Kidney (tissue), 14 donors: Measurements from ENCODE around the gene AZU1. TPM values are rescaled to one million over a fixed set of nuclear protein-coding genes. Genes with fewer than 3 reads are reported as not detected.
A peak's percentile ranks its signal among the peaks of the same experiment; 100 is the strongest.

Experiments
- DNase-seq, 5 donors: peaks; one replicate each; pipeline ENCODE4 v3.0.0-alpha.2; 2013 to 2020
- FAIRE-seq: peaks from 2 replicates; lab custom pipeline; 2012; peaks lifted over from hg19 to GRCh38; lab: Jason Lieb, UNC
- H3K27ac ChIP-seq, 2 donors: one replicate each; pipeline ENCODE4 v1.7.0; 2013; ENCODE audit warnings: low read depth in 2 of 2, low read length in 2 of 2, inconsistent platforms in 1 of 2
- H3K27me3 ChIP-seq: one replicate; pipeline ENCODE4 v1.7.1; 2013; ENCODE audit warnings: low read length, inconsistent platforms; ENCODE audit not compliant: control insufficient read depth, insufficient read depth
- H3K36me3 ChIP-seq, 3 donors: one replicate each; pipeline versions ENCODE4 v1.7.0 to v1.7.1; 2013; ENCODE audit warnings: low read length in 3 of 3, control low read depth in 1 of 3, inconsistent platforms in 1 of 3; ENCODE audit not compliant: insufficient read depth in 3 of 3, control insufficient read depth in 2 of 3
- H3K4me1 ChIP-seq, 3 donors: one replicate each; pipeline versions ENCODE4 v1.7.0 to v1.7.1; 2013; ENCODE audit warnings: low read length in 3 of 3, inconsistent platforms in 1 of 3, low read depth in 1 of 3; ENCODE audit not compliant: control insufficient read depth in 2 of 3, insufficient read depth in 2 of 3
- H3K4me3 ChIP-seq, 3 donors: one replicate each; pipeline versions ENCODE4 v1.7.0 to v1.8.1; 2013; ENCODE audit warnings: low read length in 3 of 3, control low read depth in 1 of 3, inconsistent platforms in 1 of 3
- H3K9ac ChIP-seq, 3 donors: one replicate each; pipeline versions ENCODE4 v1.7.0 to v1.7.1; 2013; ENCODE audit warnings: low read length in 3 of 3, control low read depth in 1 of 3, inconsistent platforms in 1 of 3
- H3K9me3 ChIP-seq, 3 donors: one replicate each; pipeline versions ENCODE4 v1.7.0 to v1.7.1; 2013; ENCODE audit warnings: low read length in 3 of 3, control low read depth in 1 of 3, inconsistent platforms in 1 of 3; ENCODE audit not compliant: control insufficient read depth in 2 of 3, insufficient read depth in 1 of 3
- CTCF ChIP-seq: IDR thresholded peaks from 3 replicates; pipeline ENCODE4 v1.5.1; 2012; ENCODE audit warnings: mild to moderate bottlenecking, moderate library complexity, borderline replicate concordance; ENCODE audit not compliant: insufficient read depth; ENCODE audit errors: extremely low read depth
- intact Hi-C: fragments of 100-400 bp; cut with DNase I; formaldehyde crosslinking; loops from one replicate; pipeline ENCODE4 v1.11.1; 2022
- polyA plus RNA-seq: library from polyadenylated mRNA; stranded (reverse); fragments of 350-450 nt; fragmentation: Illumina TruSeq; extraction: RNeasy Lipid Tissue Mini Kit (QIAGEN cat#74804); gene quantifications from one replicate; pipeline ENCODE4 v1.2.3, GENCODE V29; 2014; ENCODE audit warnings: low read depth, low replicate concordance; ENCODE audit not compliant: insufficient read depth
- total RNA-seq: library from RNA; stranded (reverse); fragmentation: NEBNext Ultra II Directional; extraction: Animal tissue kit (Norgen Biotek cat#: 25700); gene quantifications from one replicate; pipeline ENCODE4 v1.2.1, GENCODE V29; 2021
- donor health status: control.
- donor health status: control.
- donor health status: control.
- donor health status: control.
- donor health status: control.
- donor health status: DM: yes; HTN: yes; CAD: no.
- donor health status: Normal renal cell carcinoma (clear cell type).

AZU1 gene
- total and polyA plus RNA-seq, 2 donors from 2014 or later: 0.50 TPM; not detected in 1

GRCh38 chr19:791567-792305, 35.9 kb upstream of the AZU1 start:
- FAIRE-seq (no peak), DNase-seq (peak in 2 of 5 donors; percentile 76 to 78)
- H3K4me1 ChIP-seq: peaks cover 0 to 9% (median 0%) of the 10 kb centered on the region in 3 donors
- intact Hi-C loops: no loop called here
- no peaks in the 10 kb centered on the region for H3K9me3 ChIP-seq
- no peak for TF ChIP-seq CTCF
- no peaks in the 10 kb centered on the region for H3K27me3 ChIP-seq
- H3K36me3 ChIP-seq: no peaks in the 10 kb centered on the region
- peak overlapping the region in 1 of 3 donors; percentile 7 for H3K9ac ChIP-seq
- H3K4me3 ChIP-seq: no peak overlapping the region
- H3K27ac ChIP-seq: peak overlapping the region; percentile 32 to 65

DNA sequence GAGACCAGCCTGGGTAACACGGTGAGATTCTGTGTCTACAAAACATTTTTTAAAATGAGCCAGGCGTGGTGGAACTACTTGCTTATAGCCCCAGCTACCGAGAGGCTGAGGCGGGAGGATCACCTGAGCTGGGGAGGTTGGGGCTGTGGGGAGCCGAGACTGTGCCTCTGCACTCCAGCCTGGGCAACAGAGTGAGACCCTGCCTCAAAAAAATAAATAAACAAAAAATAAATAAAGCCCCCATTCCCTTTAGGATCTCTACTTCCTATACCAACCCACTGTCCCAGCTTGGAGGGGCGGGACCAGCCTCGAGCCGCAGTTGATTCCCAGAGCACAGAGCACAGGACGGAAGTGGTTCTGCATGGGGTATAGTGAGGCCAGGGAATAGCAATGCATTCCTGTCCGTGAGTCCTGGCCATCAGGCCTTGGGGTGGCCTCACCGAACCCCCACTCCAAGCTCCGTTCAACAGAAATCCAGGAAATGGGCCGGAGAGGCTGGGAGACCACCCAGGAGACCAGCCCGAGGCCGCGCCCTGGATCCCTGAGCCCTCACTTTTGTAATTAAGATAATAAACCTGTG, 35.2 kb upstream of the AZU1 start:
- intact Hi-C loops: no loop called here
- no peak for FAIRE-seq
- H3K4me3 ChIP-seq: no peak overlapping the region
- H3K27ac ChIP-seq: peak overlapping the region in 1 of 2 donors; percentile 65
- H3K9ac ChIP-seq: peak overlapping the region in 1 of 3 donors; percentile 7
- H3K4me1 ChIP-seq: peaks cover 0 to 9% (median 0%) of the 10 kb centered on the region in 3 donors
- peak in 1 of 5 donors; percentile 61 for DNase-seq
- H3K27me3 ChIP-seq: no peaks in the 10 kb centered on the region
- no peaks in the 10 kb centered on the region for H3K9me3 ChIP-seq
- no peak for TF ChIP-seq CTCF
- H3K36me3 ChIP-seq: no peaks in the 10 kb centered on the region

DNA sequence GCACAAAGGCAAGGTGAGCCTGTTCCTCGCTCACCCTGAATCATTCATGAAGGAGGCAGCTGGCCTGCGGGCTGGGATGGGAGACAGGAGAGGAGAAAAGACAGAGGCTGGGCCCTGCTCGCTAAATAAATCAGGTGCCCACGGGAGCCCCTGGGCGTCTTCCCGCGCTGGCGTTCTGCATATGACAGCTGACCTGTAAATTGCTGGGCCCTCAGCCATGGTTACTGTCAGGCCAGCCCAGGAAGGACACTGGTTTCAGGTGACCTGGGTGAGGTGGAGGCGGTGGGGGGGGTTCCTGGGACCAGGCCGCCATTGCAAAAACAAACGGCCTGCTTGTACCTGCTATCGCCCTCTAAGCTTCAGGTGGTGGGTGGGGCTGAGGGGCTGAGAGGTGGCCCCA, 33.8 kb upstream of the AZU1 start:
- Histone ChIP-seq H3K27ac (no peak overlapping the region), H3K27me3 (no peaks in the 10 kb centered on the region), H3K4me3 (no peak overlapping the region), H3K36me3 (no peaks in the 10 kb centered on the region), H3K9ac (no peak overlapping the region), H3K4me1 (peaks cover 0 to 7% (median 0%) of the 10 kb centered on the region in 3 donors), H3K9me3 (no peaks in the 10 kb centered on the region)
- DNase-seq (peak in 2 of 5 donors; percentile 62 to 68), FAIRE-seq (no peak)
- TF ChIP-seq CTCF: no peak
- intact Hi-C loops: no loop called here
